H4 (cell line): ENCODE results near the gene SSH2. TPM values are rescaled to one million over a fixed set of nuclear protein-coding genes. Genes with fewer than 3 reads are reported as not detected.
"Not testable (repeated sequence)": the region's sequence is repeated elsewhere in the genome, so short reads cannot be mapped to it uniquely, and the experiment has no call there.

Source experiments
- DNase-seq: peaks from one replicate; pipeline ENCODE4 v3.0.0-alpha.2; 2015; ENCODE audit warnings: low spot score
- total RNA-seq: library from RNA; depleted of rRNA; stranded (reverse); fragments of >200 nt; shearing (Covaris generic); gene quantifications from 2 replicates; pipeline ENCODE4 v1.2.3, GENCODE V29; 2014

SSH2 gene
- total RNA-seq, 1 experiment from 2014 or later = 9.4 TPM

DNA sequence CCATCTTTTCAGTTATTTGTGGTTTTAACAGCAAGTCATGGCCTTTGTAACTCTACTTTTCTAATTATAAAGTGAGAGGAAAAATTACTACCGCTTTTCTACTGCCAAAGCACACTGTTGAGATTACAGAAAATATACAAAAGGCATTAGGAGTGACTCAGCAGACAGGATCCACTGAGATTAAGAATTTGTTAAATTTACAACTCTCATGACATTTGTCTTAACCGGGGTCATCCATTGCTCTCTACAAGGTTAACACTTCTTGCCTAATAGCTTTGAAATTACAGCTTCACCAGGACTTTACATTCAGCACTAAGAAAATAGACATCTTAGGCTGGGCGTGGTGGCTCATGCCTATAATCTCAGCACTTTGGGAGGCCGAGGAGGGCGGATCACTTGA, 93.4 kb downstream of the SSH2 start:
- no peak for DNase-seq

DNA sequence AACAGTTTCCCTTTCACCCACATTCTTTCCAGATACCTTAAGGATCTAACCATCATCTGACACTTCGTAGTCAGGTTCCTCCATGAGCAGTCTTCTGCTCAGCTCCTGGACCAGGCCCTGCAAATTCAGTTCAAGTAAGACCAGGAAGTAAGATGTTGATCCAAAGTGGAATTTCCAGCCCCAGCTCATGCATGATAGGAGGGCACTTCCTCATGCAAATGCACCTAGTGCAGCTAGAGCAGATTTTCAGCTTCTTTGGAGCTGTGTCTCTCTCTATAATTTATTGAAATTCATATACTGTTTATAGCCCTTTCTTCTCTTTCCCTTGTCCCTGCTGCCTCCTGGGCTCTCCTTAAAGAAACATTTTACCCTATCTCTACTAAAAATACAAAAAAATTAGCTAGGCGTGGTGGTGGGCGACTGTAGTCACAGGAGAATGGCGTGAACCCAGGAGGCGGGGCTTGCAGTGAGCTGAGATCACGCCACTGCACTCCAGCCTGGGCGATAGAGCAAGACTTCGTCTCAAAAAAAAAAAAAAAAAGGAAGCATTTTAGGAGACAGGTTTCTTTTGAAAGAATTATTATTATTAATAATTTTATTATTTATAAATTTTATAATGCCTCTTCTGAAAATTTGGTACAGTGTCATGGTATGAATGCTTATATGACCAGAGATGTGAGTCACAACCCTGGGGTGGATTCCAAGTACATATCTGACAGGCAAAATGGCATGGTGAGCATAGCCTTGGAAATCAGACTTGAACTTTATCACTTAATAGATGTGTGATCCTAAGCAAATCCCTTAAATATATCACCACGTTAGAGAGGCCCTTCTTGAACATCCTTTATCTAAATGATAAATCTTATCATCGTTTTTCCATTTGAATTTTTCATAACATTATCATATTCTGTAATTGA, 94.3 kb downstream of the SSH2 start:
- DNase-seq = no peak

DNA sequence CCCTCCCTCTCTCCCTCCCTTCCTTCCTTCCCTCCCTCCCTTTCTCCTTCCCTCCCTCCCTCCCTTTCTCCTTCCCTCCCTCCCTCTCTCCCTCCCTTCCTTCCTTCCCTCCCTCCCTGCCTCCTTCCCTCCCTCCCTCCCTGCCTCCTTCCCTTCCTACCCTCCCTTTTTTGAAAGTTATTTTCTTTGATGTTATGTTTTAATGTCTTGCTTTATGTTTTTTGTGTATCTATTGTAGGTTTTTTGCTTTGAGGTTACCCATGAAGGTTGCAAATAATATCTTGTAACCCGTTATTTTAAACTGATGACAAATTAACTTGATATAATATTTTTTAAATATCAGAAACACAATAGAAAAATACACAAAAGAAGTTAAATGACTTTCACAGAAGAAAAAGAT, 96.2 kb downstream of the SSH2 start:
- no peak for DNase-seq

DNA sequence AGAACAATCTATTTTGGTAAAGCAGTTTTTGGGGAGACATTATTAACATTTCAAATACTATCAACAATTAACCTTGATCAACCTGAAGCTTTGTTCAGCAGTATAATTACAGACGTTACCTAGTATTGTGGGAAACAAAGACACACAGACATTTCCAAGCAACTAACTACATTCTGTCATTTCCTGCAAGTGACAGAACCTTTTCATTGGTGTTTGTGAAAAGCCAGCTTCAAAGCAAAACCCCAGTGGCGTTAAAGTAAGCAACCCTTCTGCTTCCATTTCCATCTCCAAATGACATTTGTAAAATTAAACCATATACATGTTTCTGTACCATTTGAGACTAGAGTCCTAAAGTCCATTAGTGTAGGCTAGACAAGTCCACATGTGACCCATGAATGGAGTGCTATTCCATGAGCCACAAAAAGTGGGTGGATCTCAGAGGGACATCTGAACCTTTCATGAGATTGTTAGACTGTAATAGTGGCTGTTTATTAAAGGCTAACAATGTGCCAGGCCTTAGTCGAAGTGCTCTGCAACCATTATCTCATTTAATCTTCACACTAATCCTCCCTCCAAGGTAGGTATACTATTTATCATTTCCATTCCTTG, 101.2 kb downstream of the SSH2 start:
- DNase-seq = no peak

DNA sequence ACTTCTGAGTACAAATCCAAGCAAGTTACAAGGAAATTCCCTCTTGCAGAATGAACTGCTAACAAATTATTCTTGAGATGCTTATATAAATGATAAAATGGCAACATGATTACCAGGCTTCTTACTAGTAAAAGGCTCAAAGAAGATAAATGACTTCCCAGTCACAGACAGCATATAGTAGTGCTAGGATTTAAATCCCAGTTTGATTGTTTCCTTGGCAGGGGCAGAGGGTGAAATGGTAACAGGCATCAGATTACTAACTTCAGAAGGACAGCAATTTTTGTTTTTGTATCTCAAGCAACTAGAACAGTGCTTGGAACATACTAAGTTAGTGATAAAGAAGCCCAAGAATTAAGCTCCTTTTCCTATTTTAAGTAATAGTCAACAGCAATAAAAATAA, 102.8 kb downstream of the SSH2 start:
- no peak for DNase-seq

DNA sequence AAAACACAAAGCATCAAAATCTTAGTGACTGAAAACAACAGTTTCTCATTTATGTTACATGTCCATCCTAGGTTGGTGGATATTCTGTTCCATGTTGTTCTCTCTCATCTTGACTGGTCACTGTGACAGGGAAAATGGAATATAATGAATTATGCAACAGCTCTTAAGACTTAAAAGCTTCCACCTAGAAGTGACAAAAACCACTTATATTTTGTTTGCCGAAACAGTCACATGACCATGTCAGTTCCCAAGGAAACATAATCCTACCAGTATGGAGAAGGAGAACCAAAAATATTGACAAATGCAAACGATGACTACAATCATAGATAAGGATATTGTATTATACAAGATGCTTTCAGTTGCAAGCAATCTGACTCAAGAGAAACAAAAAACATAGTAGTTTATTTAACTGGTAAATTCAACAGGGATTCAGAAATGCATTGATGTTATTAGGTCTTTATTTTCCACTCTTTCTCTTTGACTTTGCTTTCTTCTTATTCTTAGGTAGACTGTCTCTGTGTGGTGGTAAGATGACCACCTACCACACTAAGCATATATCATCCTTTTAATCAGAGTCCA, 103.8 kb downstream of the SSH2 start:
- no peak for DNase-seq

DNA sequence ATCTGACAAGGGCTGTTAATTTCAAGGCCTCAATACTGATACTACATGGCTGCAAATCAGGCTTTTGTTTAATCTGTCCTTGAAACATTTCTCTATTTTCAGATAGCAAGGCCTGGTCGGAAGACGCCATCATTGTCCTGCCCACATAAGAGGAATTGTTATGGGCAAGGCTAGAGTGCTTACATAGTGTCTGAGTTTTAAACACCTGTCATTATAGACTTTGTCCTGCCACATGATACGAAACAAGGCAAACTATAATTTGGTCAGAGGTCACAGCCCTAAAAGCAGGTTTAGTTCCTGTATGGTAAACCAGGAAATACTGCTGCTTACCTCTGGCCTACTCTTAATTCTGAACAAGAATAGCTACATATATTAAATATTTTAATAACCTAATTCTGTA, 104.4 kb downstream of the SSH2 start:
- no peak for DNase-seq

DNA sequence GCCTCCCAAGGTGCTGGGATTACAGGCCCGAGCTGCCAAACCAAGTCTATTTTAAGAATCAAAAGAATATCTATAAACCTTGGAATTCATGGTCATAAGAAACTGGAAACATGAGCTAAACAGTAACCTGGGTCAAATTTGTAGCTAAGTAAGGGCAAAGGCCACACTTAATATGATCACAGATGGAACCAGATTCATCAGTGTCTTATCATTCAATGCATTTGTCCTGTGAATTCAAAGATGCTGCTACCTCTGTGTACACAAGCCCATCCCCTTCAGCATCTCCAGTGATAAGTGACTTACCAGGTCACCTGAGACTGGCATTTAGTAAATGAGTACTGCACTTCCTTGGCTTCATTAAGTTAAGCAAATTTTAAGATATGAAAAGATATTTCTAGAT, 108.1 kb downstream of the SSH2 start:
- DNase-seq = no peak

DNA sequence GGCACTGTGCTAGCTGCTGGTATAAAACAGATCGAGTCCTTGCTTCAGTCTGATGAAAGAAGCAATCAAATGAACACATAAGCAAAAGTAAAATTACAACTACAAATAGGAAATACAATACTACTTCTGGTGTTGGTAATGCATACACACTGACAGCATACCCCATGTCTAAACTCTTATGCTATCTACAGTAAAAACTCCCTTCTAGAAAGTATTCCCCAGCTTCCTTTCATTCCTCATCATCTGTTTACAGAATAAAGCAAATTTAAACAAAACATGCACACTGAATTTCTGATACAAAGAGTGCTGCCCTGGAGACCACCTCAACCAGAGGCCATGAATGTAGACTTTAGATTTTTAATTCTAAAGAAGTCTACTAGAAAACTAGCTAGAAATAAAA, 109.6 kb downstream of the SSH2 start:
- DNase-seq = no peak

DNA sequence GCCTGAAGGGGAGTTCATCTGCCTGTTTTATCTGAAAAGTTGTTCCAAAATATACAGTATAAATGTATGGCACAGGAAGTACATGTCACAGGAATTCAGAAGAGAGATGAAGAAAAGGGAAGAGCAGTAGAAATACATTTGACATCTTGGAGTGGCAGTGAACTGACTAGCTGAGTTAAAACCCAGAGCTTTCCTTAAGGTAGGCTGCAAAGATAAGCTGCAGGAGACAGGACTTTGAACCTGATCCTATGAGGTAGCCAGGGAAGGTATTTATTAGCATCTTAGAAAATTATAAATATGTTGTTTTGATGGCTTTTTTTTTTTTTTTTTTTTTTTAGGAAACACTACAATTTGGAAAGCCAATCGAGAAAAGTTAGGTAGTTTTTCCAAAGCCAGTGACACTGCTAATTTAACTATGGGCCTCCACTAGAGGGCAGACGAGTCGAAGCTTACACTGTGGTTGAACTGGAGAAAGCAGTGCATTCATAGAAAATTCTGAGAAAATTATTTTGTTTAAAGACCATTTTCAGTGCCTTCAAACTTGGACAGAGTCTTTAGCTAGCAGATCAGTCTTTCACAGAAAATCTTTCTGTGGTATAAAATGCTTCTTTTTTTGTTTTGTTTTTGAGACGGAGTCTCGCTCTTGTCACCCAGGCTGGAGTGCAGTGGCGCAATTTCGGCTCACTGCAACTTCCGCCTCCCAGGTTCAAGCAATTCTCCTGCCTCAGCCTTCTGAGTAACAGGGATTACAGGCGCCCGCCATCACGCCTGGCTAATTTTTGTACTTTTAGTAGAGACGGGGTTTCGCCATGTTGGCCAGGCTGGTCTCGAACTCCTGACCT, 122.3 kb downstream of the SSH2 start:
- DNase-seq = peak; percentile 57

DNA sequence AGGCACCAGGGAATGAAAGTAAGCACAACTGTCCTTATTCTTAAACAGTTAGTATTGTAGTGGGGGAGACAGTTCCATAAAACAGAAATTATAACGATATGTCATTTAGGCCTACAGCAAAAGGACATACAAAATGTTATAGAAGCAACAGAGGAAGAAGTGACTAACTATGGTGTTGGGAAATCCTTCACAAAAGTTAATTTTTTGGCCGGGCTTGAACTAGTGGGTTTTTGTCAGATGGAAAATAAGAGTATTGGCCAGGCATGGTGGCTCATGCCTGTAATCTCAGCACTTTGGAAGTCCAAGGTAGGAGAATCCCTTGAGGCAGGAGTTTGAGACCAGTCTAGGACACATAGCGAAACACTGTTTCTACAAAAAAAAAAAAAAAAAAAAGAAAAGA, 127.8 kb downstream of the SSH2 start:
- no peak for DNase-seq

DNA sequence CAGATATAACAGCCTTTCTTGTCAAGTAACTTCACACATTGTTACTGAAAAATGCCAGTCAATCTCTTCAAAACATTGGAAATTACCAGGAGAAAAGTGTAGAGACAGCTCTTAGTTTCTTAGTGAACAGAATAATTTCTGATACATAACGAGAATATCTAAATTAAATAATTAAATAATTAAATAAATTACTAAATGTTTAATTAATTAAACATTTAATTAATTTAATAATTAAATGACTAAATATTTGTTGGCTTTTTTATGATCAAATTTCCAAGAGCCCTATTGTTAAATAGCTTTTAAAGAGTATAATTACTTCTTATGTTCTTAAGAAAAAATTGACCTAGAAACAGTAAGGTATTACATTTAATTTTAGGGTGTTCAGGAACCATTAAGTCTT, 129.6 kb downstream of the SSH2 start:
- DNase-seq = no peak

DNA sequence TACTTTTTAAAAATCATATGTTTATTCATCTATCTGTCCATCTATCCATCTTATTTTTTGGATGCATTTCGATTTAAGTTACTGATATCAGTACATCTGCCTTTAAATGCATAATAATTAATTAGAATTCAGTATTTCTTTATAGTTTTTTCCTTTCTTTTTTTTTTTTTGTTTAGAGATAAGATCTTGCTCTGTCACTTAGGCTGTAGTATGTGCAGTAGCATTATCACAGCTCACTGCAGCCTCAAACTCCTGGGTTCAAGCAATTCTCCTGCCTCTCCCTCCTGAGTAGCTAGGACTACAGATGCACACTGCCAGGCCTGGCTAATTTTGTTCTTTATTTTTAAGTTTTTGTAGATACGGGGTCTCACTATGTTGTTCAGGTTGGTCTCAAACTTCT, 133.4 kb downstream of the SSH2 start:
- DNase-seq = no peak

DNA sequence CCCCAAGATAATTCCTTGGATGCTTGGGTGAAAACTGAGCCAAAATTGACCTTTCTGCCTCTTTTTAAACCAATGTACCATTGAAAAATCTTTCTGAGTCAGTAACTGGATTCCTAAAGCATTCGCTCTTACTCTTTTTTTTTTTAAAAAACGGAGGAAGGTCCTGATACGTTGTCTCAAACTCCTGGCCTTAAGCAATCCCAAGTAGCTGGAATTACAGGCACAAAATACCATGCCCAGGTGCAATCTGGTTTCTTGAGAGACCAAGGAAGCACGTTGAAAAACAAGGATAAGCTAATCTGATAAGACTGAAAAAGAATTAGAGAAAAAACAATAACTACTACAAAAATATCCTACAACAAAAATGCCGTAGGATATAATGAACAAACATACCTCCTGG, 136.5 kb downstream of the SSH2 start:
- no peak for DNase-seq

DNA sequence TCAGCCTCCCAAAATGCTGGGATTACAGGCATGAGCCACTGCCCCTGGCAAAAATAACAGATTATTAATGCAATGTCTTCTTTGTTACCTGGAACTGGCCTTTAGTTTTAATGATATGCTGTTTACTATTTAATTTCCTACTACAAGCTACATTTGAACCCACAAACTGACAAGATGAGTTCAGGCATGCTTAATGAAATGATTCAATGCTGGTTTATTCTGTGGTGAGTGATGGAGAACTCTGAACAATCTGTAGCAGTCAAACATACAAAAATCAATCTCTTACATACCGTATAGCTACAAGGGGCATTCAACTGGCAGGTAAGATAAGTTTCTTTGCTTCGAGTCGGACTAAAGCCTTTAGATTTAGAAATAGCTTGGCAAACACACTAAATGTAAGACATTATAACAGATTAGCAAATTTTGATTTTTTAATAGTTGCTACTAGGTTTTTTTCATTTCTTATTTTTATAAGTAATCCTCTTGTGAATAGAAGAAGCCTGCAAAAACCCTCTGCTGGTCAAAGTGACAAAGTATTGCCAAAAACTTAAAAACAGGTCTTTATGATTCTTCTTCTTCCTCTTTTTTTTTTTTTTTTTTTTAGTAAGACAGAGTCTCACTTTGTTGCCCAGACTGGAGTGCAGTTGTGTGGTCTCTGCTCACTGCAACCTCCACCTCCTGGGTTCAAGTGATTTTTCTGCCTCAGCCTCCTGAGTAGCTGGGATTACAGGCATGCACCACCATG, 138.5 kb downstream of the SSH2 start:
- DNase-seq = no peak

DNA sequence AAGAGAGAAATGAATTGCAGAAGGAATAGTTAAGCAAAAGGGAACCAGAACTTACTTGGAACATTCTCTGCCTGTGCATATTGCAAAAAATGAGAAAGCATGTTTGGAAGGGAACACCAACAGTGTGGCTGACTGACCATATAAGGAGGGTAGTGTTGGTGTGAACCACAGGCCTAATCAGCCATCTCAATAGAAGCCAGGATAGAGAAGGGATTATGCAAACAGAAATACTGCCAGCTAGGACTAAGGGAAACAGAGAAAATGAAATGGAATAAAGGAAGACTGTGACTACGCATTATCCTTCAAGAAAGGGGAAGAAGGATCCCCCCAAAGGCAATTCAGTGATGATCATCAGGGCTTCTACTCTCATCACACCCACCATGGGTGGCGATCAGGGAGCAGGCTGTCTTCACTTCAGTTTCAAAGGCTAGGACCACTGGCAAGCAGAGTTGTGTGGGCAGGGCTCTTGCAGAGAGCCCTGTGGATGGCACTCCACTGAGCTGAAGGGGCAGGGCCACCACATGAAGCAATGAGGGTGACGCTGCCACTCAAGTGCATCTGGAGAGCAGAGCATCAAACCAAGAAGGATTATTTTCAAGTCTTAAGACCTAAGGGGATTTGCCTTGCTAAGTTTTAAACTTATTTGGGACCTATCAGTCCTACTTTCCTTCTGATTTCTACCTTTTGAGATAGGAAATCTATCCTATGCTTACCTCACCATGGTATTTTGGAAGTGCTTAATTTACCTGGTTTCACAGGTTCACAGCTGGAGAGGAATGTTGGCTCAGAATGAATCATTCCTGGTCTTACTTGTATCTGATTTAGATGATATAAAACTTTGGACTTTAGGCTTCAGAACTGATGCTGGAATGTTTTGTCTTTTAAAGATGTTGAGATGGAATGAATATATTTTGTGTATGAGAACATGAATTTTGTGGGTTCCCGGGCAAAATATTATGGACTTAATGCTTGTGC, 140.5 kb downstream of the SSH2 start:
- no peak for DNase-seq

DNA sequence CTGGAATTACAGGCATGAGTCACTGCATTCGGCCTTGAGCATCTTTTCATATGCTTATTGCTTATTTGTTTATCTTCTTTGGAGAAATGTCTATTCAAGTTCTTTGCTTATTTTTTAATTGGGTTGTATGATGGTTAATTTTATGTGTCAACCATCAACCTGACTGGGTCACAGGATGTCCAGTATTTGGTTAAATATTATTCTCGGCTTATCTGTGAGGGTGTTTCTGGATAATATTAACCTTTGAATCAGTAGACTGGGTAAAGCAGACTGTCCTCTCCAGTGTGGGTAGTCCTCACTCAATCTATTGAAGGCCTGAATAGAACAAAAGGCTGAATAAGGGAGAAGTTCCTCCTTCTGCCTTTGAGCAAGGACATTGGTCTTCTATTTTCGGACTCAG, 142.0 kb downstream of the SSH2 start:
- no peak for DNase-seq

DNA sequence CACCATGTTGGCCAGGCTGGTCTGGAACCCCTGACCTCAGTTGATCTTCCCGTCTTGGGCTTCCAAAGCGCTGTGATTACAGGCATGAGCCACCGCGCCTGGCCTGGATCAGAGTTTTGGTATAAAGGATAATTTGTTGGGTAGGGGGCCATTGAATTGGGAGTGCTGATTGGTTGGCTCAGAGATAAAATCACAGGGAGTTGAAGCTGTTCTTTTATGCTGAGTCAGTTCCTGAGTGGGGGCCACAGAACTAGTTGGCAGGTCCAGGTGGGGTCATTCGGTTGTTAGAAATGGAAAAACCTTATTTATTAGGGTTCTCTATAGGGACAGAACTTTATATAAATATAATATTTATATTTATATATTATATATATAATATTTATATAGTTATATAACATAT, 147.1 kb downstream of the SSH2 start:
- no peak for DNase-seq

DNA sequence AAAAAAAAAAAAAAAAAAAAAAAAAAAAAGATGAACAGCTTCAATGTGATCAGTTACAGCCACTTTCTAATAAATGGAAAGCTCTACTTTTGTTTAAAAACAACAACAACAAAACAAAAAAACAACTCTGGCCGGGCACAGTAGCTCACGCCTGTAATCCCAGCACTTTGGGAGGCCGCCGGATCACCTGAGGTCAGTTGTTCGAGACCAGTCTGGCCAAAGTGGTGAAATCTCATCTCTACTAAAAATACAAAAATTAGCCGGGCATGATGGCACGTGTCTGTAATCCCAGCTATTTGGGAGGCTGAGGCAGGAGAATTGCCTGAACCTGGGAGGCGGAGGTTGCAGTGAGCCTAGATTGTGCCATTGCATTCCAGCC, 150.2 kb downstream of the SSH2 start:
- DNase-seq = not testable (repeated sequence)
